Right lobe of liver (tissue), 4 donors: ENCODE data around the gene RAG2.

ENCODE experiments used
- CTCF ChIP-seq, 4 donors: fragments of 200-600 bp in 3 of 4; fragments of 450-650 bp in 1 of 4; IDR thresholded peaks; one replicate each; pipeline versions ENCODE4 v1.5.1 to v1.8.0; 2016 to 2022; ENCODE audit warnings: antibody characterized with exemption in 4 of 4, mild to moderate bottlenecking in 2 of 4
- POLR2A ChIP-seq: fragments of 450-650 bp; IDR thresholded peaks from one replicate; pipeline ENCODE4 v1.6.1; 2017; ENCODE audit warnings: antibody characterized with exemption, mild to moderate bottlenecking
- donor health status: DM: no; HTN: no; CAD: no.
- donor health status: DM: no; HTN: no; CAD: no.
- donor health status: DM: no; HTN: yes; CAD: no.

DNA sequence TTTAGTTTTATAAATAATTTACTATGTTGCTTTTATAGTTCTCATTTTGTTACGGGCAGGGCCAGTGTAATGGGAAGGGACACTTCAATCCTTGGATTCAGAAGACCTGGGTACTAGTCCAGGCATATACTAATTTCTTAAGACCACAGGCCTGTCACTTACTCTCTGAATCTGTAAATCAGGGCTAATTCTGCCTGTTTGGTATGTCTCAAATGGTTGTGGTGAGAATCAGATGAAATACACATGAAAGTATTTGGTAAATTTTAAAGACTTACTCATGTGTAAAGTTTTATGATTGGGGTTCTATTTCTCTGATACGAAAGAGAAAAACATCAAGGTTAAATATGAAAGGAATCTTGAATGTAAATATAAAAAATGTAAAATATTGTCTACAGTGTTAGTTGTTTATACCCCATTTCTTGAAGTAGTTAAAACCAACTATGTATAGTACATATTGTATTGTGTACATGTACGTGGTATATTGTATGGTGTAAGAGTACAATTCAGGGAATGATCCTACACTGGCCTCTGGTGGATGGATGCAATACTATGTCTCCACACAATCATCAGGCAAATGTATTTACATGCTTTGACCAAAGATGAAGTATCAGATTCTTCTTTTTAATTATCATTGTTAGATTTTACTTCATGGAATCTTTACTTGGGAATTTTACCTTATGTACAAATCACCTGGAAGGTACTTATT is 24.5 kb upstream of the RAG2 start:
- TF ChIP-seq POLR2A (no peak), CTCF (IDR thresholded peaks at IDR 0.05) (peak; percentile 29 to 48 (median 43))
